NCI-H524 (cell line): ENCODE measurements around the gene SOCS3.

Experiments used
- DNase-seq, 2 experiments: peaks; one replicate each; lab custom pipeline; 2025; lab: John Stamatoyannopoulos, UW

SOCS3 gene, protein sequence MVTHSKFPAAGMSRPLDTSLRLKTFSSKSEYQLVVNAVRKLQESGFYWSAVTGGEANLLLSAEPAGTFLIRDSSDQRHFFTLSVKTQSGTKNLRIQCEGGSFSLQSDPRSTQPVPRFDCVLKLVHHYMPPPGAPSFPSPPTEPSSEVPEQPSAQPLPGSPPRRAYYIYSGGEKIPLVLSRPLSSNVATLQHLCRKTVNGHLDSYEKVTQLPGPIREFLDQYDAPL

DNA sequence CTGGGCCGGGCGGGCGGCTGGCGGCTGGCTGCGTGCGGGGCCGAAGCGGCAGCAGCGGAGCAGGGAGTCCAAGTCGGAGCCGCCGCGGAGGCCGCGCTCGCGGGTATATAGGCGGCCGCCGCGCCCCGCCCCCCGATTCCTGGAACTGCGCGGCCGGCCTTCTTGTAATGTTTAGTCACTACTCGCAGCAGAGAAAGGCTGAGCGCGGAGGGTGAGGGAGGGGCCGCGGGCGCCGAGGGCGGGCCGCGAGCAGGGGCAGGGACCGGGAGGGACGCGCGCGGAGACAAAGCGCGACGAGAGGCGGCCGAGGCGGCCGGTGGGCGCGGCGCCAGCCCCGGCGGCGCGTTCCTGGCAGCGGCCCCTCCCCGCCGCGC lies at the start of gene SOCS3:
Gene SOCS3, minus strand, starts transcription at position 81 of the 374 bp plus-strand sequence. CDS start 982 bp downstream, outside the sequence.
- DNase-seq: peak; percentile 84 to 86

DNA sequence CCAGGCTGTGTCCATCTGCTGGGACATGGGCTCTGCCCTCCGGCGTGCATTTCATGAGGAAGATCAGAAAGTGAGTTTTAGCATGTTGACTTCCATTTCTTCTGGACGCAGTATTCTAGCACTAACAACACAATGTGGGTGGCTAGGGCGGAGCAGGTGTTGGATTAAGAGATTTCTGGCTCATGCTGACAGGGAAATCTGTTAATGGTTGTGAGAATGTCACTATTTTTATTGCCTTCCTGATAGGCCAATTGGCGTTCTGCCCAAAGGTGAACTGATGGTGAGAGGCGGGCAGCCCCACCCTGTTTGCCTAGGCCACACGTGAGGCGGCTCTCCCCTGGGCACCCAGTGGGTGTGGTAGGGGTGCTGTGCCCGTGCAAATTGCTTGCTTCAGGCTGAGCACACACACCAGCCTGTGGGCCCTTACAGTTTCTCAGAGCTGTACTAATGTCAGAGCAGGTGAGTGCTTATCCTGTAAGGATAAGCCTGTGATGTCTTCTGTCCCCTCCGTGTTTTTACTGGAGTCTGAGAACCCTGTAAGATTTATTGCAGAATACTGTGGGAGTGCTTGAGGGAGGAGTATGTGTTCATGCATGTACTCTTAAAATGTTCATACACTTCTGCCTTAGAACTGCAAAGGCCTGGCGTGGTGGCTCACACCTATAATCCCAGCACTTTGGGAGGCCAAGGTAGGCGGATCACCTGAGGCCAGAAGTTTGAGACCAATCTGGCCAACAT lies 49.5 kb upstream of the SOCS3 start:
- peak; percentile 92 to 95 for DNase-seq

DNA sequence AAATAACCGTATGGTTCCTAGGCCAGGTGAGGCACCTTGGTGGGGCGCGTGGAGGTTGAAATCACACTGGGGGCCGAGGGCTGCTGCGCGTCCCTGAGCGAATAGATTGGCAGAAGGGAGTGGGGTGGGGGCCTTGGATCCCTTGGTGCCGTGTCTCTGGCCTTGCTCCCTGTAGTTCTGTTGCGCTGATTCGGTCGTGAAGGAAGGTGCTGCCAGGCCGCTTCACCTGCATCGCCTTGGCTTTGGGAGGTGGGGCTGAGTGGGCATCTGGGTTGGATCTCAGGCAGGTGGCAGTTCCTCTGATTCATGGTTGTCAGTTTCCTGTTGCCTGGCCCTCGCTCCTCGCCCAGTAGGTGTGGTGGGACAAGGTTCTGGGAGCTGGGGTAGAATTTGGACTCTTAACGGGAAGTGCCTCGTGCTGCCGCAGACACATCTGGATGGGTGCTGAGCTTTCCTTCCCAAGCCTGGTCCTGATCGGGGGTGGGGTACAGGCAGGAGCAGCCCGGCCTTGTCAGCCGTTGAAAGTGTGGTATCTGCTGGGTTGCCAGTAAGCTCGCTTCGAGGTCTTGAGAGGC lies 48.7 kb upstream of the SOCS3 start:
- no peak for DNase-seq

DNA sequence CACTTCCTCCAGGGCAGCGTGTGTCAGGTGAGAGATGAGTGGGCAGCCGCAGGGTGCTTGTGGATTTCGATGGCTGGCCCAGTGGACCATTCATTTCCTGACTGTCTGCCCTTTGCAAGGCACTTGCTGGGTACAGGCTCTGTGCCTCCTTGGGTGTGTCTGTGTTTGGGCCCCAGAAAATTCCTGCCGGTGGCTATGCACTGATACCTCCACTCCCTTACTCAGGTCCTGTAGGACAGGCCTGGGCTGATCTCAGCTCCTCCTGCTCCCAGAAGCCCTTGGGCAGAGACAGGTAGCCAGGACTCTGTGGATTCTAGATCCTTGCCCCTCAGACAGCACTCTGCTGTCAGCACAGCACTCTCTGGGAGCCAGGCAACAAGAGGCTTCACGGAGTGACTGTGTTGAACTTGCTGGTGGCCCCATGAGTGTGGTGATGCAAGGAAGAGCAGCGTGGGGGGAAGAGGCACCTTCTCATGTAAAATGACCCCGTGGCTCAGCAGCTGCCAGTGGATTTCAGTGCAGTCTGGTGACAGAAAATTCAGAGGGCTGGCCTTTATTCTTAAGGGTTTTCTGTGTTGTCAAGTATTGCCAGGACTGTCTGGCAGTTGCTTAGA lies 47.6 kb upstream of the SOCS3 start:
- peak; percentile 77 to 91 for DNase-seq

DNA sequence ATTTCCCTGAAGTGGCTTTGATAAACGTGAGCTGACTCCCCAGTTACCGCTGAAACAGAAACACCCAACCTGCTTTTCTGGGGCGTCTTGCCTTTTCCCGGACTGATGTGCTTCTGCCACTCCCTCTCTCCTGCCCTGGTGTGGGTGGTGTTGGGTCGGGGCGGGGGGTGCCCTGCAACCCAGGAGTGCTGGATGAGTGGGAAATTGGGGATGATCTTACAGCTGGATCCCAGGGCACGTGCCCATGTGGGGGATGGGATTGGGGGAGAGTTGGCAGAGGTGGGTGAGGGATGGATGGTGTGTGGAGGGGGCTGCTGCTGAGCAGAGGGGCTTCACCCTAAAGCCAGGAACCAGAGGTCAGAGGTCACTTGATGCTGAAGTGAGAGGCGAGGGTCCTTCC lies 47.0 kb upstream of the SOCS3 start:
- no peak for DNase-seq

DNA sequence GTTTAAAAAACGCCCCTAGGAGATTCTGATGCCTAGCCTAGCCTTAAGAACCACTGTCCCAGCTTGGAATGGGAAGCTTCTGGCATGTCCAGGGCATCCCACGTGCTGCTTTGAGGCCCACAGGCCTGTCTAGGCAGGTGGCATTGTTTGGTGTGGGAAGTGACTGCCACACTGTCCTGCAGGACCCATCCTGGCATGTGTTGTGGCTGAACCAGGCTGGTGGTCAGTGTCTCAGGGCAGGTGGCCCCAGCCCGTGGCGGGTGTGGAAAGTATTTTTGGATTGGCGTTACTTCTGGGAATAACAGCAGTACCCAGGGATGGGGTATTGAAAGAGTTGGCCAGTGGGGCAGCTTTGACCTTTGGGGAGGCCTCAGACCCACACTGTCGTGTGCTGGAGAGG lies 46.5 kb upstream of the SOCS3 start:
- no peak for DNase-seq

DNA sequence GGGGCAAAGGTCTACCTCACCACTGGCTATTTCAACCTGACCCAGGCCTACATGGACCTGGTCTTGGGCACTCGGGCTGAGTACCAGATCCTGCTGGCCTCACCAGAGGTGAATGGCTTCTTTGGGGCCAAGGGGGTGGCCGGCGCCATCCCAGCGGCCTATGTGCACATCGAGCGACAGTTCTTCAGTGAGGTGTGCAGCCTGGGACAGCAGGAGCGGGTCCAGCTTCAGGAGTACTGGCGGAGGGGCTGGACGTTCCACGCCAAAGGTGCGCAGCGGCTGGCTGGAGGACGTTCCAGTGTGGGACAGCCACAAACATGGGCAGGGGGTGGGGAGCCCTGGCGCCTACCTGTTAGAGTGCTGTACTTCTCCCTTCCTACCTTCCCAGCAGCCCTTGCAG lies 43.9 kb upstream of the SOCS3 start:
- no peak for DNase-seq

DNA sequence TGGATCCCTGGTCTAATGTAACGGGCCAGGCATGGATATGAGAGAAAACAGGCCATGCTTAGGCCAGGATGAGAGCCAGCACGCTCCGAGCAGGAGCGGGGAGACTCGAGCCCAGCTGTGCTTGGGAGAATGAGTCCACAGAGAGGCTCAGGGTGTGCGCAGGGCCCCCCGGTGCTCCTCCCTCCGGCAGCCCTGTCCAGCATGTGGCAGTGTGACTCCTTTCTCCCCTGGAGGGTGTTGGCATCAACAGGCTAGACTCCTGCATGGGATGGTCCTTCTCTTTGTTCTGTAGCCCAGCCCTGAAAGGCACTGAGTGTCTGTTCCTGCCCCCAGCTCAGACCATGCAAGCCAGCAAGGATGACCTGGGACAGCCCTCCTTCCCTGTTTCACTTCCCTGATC lies 42.0 kb upstream of the SOCS3 start:
- DNase-seq: no peak

DNA sequence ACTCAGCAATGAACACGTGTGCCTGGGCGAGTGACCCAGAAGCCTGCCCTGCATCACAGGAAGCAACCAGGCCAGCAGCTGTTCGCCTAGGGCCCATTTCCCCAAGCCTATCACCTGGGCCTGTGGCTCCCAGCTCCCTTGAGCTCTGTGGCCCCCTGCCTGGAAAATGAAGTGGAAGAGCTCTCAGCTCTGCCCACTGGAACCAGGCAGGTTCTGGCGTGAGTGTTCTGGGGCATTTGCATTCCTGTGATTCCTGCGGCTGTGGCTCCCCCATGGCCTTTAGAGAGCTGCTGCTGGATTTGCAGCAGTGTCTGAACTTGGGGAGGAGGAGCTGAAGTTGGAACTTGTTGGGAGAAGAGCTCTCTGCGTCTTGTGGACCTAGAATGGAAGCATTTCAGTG lies 41.4 kb upstream of the SOCS3 start:
- no peak for DNase-seq

DNA sequence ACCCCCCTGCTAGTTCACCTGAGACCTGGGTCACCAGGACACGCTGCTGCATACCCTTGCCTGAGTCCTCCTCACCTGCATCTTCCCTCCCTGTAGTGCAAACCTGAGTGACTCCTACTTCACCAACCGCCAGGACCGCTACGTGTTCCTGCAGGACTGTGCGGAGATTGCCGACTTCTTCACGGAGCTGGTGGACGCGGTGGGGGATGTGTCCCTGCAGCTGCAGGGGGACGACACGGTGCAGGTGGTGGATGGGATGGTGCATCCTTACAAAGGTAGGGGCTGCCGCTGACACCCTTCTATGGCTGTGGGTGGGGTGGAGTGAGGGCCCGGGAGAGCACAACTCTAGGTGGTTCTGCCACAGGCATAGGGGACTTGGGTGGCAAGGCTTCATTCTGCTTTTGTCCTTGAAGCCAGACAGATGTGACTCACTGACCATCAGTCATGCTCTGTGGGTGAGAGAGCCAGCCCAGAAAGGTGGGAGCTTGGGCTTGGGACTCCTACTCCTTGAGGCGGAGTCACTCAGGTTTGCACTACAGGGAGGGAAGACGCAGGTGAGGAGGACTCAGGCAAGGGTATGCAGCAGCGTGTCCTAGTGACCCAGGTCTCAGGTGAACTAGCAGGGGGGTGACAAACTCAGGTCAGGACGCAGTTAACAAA lies 40.8 kb upstream of the SOCS3 start:
- no peak for DNase-seq

DNA sequence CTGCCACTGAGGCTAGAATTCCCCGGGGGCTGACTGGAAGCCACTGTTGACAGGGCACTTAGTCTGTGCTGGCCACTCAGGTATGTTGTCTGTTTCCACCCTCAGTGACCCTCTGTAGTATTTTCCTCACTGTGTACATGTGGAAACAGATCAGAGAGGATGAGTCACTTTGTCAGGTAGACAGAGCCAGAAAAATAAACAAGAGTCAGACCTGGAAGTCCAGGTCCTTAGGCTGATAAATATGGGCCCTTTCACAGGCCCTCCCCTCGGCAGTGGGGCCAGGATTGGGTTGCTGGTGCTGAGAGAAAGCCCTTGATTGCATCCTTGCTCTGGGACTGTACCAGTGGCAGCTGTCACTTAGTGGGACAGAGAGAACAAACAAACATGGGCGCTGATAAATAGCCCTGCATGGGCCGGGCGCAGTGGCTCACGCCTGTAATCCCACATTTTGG lies 39.8 kb upstream of the SOCS3 start:
- DNase-seq: no peak

DNA sequence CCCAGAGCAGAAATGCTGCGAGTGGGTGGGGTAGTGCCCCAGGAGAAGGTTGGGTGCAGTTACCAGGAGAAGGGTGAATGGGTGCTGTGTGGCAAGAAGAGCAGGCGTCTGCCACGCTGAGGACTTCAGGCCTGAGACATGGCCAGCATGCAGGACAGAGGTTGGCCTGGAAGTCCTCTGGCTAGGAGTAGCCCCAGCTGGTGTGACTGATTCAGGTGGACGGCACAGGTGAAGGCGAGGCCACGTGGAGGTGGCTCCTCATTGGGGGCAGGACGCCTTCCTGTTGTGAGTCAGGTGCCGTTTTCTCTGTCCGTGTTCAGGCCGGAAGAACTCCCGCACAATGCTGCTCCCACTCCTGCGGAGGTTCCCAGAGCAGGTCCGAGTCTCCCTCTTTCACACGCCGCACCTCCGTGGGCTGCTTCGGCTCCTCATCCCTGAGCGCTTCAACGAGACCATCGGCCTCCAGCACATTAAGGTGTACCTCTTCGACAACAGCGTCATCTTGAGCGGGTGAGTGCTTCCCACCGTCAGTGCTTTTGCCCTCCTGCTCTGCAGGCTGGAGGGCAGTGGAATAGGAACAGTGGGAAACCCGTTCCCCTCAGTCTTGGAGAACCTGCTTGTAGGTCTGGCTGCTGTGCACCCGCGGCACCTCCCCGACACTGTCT lies 39.3 kb upstream of the SOCS3 start:
- DNase-seq: no peak

DNA sequence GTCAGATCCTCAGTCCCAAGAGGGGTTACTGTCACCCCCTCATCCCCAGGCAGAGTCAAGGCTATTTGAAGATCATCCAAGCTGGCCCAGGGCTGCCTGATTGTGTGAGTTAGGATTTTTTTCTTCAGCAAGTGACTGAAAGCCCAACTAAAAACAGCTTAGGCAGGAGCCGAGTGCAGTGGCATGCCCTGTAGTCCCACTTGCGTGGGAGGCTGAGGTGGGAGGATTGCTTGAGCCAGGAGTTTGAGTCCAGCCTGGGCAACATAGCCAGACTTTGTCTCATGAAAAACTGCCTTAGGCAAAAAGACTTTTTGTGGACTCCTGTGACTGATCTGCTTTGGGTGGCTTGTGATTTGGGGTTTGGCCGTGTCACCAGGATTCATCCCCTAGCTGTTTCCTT lies 38.5 kb upstream of the SOCS3 start:
- no peak for DNase-seq

DNA sequence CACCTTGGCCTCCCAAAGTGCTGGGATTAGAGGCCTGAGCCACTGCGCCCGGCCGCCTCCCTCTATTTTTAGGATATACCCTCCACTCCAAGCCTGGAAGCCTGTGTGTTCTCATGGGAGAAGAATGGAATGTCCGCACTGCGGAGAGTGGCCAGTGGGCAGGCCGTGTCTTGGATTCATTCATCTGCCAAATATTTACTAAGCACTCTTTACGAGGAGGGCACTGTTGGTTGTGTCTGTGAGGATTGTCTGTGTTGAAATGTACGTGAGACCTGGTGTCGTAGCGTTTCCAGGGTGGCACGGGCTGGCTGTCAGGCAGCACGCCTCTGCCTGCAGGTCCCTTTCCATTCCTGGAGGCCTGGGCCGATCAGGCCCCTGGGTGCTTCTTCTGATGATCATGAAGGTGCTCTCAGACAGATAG lies 37.8 kb upstream of the SOCS3 start:
- DNase-seq: no peak

DNA sequence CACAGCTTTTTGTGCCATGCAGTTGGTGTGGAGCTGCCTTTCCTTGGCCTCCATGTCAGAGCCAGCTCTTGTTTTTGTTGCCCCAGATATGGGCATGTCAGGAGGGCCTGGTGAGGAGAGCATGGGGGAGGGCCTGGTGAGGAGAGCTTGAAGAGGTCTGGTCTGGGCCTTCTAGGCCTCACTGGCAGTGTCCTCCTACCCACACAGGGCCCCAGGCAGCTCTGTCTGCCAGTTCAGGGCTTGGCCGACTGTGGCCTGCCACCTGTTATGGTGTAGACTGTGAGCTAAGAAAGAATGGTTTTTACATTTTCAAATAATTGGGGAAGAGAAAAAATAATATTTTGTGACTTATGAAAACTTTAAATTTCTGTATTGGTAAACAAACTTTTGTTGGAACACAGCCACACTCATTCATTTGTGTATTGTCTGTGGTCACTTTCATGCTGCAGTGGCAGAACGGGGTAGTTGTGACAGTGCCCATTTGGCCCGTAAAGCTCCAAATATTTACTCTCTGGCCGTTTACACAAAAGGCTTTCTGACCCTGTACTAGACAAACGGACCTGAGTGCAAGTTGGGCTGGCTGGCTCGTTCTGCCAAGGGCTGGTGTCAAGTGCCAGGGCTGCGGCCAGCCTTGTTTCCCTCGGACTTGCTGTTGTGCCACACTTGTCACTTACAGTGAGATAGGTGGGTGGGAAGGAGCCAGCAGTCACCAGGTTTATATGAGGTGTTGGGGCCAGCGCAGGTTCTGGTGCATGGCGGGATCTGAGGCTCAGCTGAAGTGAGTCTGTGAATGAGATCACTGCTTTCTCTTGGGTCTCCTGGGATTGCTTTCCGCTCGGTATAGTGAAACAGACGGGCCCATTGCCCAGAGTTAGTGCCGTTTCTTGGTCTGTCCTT lies 36.8 kb upstream of the SOCS3 start:
- no peak for DNase-seq

DNA sequence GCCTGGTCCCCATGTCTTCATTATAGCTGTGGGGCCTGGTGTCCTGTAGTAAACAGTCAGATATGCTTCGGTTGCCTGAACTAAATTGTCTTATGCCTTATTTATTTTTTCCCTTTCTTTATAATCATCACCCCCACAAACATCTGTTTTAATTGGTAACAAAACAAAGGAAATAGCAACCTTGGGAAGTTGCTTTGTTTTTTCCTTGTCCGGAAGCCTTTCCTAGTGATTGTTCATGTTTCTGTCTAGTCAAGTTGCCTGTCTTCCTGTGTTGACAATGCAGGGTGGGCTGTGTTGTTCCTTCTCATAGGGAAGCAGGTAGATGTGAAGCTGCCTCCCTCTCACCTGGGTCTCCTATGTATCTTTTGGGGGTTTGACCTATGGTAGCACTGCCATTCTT lies 35.3 kb upstream of the SOCS3 start:
- no peak for DNase-seq

DNA sequence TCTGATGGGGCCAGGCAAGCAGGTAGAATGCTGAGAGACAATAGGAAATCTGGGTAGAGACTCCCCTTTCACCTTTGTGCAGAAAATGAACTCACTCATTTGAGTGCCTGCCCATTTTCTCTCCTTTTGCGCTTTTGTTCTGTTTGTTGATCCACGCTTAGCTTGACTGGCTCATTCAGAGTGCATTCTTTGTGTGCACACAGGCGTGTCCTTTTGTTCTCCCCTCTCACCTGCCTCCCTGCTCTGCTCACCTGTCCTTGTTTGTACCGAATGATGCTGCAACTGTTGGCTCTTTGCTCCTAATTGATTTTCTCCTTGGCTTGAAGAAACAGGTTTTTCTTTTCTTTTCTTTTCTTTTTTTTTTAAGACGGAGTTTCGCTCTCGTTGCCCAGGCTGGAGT lies 34.3 kb upstream of the SOCS3 start:
- no peak for DNase-seq

DNA sequence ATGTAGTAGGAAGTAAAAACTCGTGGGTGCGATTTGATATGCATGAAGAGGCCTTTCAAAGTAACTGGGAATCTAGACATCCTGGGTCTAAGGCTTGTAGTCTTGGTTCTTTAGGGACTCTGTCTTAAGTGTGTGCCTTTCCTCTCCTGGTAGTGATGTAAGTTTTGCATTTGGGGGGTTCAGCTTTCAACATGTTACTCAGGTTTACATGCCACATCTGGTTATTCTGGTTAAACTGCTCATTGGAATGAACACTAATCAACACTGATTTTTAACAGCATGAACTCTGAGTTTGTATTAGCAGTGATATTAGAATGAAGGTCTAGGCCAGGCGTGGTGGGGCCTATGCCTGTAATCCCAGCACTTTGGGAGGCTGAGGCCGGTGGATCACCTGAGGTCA lies 33.7 kb upstream of the SOCS3 start:
- DNase-seq: no peak

DNA sequence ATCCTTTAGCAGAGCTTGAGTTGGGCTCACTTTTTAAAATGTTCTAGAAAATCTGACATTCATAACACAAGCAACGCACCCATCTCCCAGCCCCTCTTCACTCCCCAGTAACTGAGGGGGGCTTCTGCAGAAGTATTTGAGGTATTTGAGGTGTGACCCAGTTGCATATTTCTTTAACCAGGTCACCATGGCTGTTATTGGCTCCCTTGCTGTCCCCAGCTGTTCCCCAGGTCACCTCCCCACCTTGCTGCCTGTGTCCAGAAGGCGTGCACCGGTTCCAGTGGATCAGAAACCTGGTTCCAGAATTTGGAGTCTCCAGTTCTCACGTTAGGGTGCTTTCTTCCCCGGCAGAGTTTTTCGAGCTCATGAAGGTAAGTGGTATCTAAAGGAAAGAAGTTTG lies 32.4 kb upstream of the SOCS3 start:
- no peak for DNase-seq

DNA sequence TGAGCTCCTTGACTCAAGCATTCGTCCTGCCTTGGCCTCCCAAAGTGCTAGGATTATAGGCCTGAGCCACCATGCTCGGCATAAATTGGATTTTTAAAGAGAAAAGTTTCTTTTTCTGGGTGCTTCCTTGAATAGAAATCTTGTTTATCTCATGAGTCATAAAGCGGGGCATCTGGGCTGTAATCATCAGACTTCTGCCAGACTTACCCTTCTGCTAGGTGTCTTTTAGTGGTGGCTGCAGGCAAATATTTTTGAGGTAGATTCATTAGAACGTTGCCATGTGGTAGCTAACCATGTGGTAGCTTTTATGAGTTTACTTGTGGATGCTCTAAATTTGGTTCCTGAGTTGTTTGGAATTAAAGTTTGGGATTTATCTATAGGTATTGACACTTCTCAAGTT lies 32.0 kb upstream of the SOCS3 start:
- no peak for DNase-seq

DNA sequence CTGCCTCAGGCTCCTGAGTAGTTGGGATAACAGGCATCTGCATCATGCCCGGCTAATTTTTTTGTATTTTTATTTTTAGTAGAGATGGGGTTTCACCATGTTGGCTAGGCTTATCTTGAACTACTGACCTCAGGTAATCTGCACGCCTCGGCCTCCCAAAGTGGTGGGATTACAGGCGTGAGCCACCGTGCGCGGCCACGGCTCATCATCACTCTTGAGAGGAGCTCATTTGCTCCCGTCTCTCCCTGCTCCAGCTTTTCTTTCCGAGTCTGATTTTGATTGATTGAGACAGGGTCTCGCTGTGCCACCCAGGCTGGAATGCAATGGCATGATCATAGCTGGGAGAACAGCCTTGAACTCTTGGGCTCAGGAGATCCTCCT lies 31.2 kb upstream of the SOCS3 start:
- DNase-seq: no peak
